HepG2 (cell line): ENCODE measurements around the gene PARN. TPM values are rescaled to one million over a fixed set of nuclear protein-coding genes. Genes with fewer than 3 reads are reported as not detected.

Experiments
- EHMT2 ChIP-seq: fragments of 200-600 bp; sonication (generic); IDR thresholded peaks from 2 replicates; pipeline ENCODE4 v1.7.0; 2017; ENCODE audit warnings: antibody characterized with exemption, low read depth, low read length, borderline replicate concordance
- KDM6A ChIP-seq: IDR thresholded peaks from 2 replicates; pipeline ENCODE4 v1.6.1; 2016; ENCODE audit warnings: low read depth
- RBFOX2 ChIP-seq: fragments of 200-400 bp; formaldehyde crosslinking; IDR thresholded peaks from 2 replicates; pipeline ENCODE4 v1.6.1; 2017; ENCODE audit warnings: low read depth, mild to moderate bottlenecking, low read length
- SAP130 ChIP-seq: IDR thresholded peaks from 2 replicates; pipeline ENCODE4 v1.6.1; 2016; ENCODE audit warnings: low read depth
- SOX13 ChIP-seq, 3 experiments: fragments of 450-650 bp in 1 of 3; sonication (generic) in 1 of 3; formaldehyde crosslinking in 1 of 3; IDR thresholded peaks in 2 of 3; conservative IDR thresholded peaks in 1 of 3; 2 replicates each; pipeline versions ENCODE4 v1.5.0 to v1.6.1; 2016 to 2020; ENCODE audit warnings: antibody characterized with exemption in 1 of 3, mild to moderate bottlenecking in 1 of 3, missing compliant biosample characterization in 1 of 3, missing genetic modification reagents in 1 of 3, moderate library complexity in 1 of 3
- ZNF644 ChIP-seq: IDR thresholded peaks from 2 replicates; pipeline ENCODE4 v1.6.1; 2016; ENCODE audit warnings: low read depth
- polyA plus RNA-seq, 8 experiments: library from polyadenylated mRNA; depleted of rRNA in 3 of 8; stranded (reverse) in 7 of 8; unstranded in 1 of 8; fragments of >200 nt; fragmentation: Illumina TruSeq in 4 of 8; extraction: Trizol in 4 of 8; gene quantifications; 2 replicates each; pipeline versions ENCODE4 v1.2.1 to v1.2.3, GENCODE V29; 2011 to 2016; ENCODE audit warnings: low read depth in 4 of 8, missing spikeins in 1 of 8, mixed read lengths in 1 of 8; ENCODE audit not compliant: insufficient read depth in 1 of 8
- total RNA-seq, 5 experiments: library from RNA; depleted of rRNA; stranded (reverse); fragments of >200 nt; fragmentation: Illumina TruSeq; extraction: Trizol; gene quantifications; 2 replicates each; pipeline ENCODE4 v1.2.3, GENCODE V29; 2016; ENCODE audit warnings: low read depth in 1 of 5
- TF ChIP-seq, protein P1 (sequence below): sonication (generic); formaldehyde crosslinking; IDR thresholded peaks from 2 replicates; pipeline ENCODE4 v1.4.0; 2020; ENCODE audit warnings: missing genetic modification reagents
- TF ChIP-seq, protein P2 (sequence below): sonication (generic); formaldehyde crosslinking; IDR thresholded peaks from 2 replicates; pipeline ENCODE4 v1.5.0; 2020; ENCODE audit warnings: missing genetic modification reagents
- TF ChIP-seq, protein P3 (sequence below): sonication (generic); formaldehyde crosslinking; IDR thresholded peaks from 2 replicates; pipeline ENCODE4 v1.4.0; 2020; ENCODE audit warnings: missing genetic modification reagents
- TF ChIP-seq, protein P4 (sequence below): sonication (generic); formaldehyde crosslinking; IDR thresholded peaks from 2 replicates; pipeline ENCODE4 v1.8.1; 2022; ENCODE audit warnings: mild to moderate bottlenecking, missing genetic modification reagents
- TF ChIP-seq, protein P5 (sequence below): sonication (generic); formaldehyde crosslinking; IDR thresholded peaks from 2 replicates; pipeline ENCODE4 v1.4.0; 2020; ENCODE audit warnings: missing genetic modification reagents, borderline replicate concordance
- TF ChIP-seq, protein P6 (sequence below): sonication (generic); formaldehyde crosslinking; IDR thresholded peaks from 2 replicates; pipeline ENCODE4 v1.4.0; 2020; ENCODE audit warnings: missing genetic modification reagents

The PARN gene
- total and polyA plus RNA-seq, 2 of the 13 experiments (the other 11 are each of a cell fraction or from before 2014, with no cell fraction given): 13.3 to 47.6 TPM

DNA sequence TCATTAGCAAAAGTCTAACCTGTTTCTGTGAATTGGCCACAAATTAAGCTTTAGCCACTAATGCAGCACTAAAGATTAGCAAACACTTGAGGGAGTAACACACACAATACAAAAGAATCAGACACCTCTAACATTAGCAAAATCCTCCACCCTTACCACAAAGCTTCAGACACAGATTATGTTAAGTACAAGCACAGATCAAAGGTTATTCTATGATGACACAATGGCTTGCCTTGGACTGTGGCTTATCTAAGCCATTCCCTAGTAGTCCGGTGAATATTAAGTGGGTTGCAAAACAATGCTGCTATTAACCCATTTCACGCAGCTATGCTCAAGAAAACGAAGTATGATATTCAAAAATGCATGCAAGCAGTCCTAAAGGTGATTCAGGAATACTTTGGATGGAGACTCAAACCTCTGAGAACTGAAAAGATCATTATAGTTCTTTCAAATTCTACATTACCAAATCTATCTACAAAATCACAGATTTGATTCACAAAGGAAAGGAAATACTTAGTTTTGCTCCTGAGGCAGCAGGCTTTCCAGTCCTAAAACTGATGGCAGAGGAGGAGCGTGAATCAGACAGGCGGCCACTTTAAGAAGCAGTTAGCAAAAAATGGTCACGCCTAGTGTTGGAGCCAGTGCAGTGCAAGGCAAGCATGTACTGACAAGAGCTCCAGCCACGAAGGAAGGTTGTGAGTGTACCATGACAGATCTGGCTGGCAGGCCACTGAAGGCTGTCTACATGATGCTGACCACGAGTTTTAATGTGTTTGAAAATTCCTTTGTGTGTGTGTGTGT lies 67.2 kb downstream of the PARN start (continued):
- TF ChIP-seq, protein P1, sequence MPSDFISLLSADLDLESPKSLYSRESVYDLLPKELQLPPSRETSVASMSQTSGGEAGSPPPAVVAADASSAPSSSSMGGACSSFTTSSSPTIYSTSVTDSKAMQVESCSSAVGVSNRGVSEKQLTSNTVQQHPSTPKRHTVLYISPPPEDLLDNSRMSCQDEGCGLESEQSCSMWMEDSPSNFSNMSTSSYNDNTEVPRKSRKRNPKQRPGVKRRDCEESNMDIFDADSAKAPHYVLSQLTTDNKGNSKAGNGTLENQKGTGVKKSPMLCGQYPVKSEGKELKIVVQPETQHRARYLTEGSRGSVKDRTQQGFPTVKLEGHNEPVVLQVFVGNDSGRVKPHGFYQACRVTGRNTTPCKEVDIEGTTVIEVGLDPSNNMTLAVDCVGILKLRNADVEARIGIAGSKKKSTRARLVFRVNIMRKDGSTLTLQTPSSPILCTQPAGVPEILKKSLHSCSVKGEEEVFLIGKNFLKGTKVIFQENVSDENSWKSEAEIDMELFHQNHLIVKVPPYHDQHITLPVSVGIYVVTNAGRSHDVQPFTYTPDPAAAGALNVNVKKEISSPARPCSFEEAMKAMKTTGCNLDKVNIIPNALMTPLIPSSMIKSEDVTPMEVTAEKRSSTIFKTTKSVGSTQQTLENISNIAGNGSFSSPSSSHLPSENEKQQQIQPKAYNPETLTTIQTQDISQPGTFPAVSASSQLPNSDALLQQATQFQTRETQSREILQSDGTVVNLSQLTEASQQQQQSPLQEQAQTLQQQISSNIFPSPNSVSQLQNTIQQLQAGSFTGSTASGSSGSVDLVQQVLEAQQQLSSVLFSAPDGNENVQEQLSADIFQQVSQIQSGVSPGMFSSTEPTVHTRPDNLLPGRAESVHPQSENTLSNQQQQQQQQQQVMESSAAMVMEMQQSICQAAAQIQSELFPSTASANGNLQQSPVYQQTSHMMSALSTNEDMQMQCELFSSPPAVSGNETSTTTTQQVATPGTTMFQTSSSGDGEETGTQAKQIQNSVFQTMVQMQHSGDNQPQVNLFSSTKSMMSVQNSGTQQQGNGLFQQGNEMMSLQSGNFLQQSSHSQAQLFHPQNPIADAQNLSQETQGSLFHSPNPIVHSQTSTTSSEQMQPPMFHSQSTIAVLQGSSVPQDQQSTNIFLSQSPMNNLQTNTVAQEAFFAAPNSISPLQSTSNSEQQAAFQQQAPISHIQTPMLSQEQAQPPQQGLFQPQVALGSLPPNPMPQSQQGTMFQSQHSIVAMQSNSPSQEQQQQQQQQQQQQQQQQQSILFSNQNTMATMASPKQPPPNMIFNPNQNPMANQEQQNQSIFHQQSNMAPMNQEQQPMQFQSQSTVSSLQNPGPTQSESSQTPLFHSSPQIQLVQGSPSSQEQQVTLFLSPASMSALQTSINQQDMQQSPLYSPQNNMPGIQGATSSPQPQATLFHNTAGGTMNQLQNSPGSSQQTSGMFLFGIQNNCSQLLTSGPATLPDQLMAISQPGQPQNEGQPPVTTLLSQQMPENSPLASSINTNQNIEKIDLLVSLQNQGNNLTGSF: no peak
- TF ChIP-seq SAP130 (CRISPR knock-in tag) (peak; percentile 87), RBFOX2 (no peak), EHMT2 (peak; percentile 91), KDM6A (peak; percentile 80), ZNF644 (CRISPR knock-in tag) (peak; percentile 92), SOX13 (IDR thresholded peaks at IDR 0.05) (peak; percentile 91), SOX13 (CRISPR knock-in tag; conservative IDR thresholded peaks at IDR 0.05 in 1 of 2, IDR thresholded peaks at IDR 0.05 in 1 of 2) (peak in 1 of 2 experiments; percentile 99; a peak in 2 of 4 replicates)
- TF ChIP-seq, protein P2, sequence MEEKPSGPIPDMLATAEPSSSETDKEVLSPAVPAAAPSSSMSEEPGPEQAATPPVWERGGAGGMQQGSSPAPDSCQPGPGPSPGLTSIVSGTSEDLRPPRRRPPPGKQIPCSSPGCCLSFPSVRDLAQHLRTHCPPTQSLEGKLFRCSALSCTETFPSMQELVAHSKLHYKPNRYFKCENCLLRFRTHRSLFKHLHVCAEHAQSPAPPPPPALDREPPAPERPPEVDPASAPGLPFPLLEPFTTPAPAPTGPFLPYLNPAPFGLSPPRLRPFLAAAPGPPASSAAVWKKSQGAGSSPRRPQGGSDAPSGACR: no peak
- TF ChIP-seq, protein P3, sequence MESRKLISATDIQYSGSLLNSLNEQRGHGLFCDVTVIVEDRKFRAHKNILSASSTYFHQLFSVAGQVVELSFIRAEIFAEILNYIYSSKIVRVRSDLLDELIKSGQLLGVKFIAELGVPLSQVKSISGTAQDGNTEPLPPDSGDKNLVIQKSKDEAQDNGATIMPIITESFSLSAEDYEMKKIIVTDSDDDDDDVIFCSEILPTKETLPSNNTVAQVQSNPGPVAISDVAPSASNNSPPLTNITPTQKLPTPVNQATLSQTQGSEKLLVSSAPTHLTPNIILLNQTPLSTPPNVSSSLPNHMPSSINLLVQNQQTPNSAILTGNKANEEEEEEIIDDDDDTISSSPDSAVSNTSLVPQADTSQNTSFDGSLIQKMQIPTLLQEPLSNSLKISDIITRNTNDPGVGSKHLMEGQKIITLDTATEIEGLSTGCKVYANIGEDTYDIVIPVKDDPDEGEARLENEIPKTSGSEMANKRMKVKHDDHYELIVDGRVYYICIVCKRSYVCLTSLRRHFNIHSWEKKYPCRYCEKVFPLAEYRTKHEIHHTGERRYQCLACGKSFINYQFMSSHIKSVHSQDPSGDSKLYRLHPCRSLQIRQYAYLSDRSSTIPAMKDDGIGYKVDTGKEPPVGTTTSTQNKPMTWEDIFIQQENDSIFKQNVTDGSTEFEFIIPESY (CRISPR knock-in tag): no peak
- TF ChIP-seq, protein P4, sequence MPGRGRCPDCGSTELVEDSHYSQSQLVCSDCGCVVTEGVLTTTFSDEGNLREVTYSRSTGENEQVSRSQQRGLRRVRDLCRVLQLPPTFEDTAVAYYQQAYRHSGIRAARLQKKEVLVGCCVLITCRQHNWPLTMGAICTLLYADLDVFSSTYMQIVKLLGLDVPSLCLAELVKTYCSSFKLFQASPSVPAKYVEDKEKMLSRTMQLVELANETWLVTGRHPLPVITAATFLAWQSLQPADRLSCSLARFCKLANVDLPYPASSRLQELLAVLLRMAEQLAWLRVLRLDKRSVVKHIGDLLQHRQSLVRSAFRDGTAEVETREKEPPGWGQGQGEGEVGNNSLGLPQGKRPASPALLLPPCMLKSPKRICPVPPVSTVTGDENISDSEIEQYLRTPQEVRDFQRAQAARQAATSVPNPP (CRISPR knock-in tag): no peak
- TF ChIP-seq, protein P5, sequence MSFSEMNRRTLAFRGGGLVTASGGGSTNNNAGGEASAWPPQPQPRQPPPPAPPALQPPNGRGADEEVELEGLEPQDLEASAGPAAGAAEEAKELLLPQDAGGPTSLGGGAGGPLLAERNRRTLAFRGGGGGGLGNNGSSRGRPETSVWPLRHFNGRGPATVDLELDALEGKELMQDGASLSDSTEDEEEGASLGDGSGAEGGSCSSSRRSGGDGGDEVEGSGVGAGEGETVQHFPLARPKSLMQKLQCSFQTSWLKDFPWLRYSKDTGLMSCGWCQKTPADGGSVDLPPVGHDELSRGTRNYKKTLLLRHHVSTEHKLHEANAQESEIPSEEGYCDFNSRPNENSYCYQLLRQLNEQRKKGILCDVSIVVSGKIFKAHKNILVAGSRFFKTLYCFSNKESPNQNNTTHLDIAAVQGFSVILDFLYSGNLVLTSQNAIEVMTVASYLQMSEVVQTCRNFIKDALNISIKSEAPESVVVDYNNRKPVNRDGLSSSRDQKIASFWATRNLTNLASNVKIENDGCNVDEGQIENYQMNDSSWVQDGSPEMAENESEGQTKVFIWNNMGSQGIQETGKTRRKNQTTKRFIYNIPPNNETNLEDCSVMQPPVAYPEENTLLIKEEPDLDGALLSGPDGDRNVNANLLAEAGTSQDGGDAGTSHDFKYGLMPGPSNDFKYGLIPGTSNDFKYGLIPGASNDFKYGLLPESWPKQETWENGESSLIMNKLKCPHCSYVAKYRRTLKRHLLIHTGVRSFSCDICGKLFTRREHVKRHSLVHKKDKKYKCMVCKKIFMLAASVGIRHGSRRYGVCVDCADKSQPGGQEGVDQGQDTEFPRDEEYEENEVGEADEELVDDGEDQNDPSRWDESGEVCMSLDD (CRISPR knock-in tag): no peak
- TF ChIP-seq, protein P6, sequence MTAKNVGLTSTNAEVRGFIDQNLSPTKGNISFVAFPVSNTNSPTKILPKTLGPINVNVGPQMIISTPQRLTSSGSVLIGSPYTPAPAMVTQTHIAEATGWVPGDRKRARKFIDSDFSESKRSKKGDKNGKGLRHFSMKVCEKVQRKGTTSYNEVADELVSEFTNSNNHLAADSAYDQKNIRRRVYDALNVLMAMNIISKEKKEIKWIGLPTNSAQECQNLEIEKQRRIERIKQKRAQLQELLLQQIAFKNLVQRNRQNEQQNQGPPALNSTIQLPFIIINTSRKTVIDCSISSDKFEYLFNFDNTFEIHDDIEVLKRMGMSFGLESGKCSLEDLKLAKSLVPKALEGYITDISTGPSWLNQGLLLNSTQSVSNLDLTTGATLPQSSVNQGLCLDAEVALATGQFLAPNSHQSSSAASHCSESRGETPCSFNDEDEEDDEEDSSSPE (CRISPR knock-in tag): peak; percentile 47; the same call in 1 of the 2 replicates
